GM23338 (cell line): Measurements from ENCODE around the gene C1orf56. TPM values are rescaled to one million over a fixed set of nuclear protein-coding genes. Genes with fewer than 3 reads are reported as not detected.

Source experiments
- ATAC-seq: fragments of 200-7000 bp; cut with Tn5 transposase; 3 replicates; pipeline ENCODE4 v1.9.1; 2020
- DNase-seq: peaks from one replicate; pipeline ENCODE4 v3.0.0-alpha.2; 2015; ENCODE audit warnings: low spot score
- H2AFZ ChIP-seq: fragments of 200-600 bp; sonication (generic); 2 replicates; pipeline ENCODE4 v1.8.0; 2016; ENCODE audit warnings: antibody characterized with exemption, mild to moderate bottlenecking, moderate library complexity
- H3F3A ChIP-seq: fragments of 200-600 bp; sonication (generic); replicated peaks from 2 replicates; pipeline ENCODE4 v1.8.0; 2017; ENCODE audit warnings: antibody characterized with exemption, mixed run types, low read depth
- H3K27ac ChIP-seq: fragments of 200-600 bp; sonication (generic); 2 replicates; pipeline ENCODE4 v1.6.1; 2016; ENCODE audit warnings: low read depth
- H3K27me3 ChIP-seq: fragments of 200-600 bp; sonication (generic); 2 replicates; pipeline ENCODE4 v1.8.0; 2016; ENCODE audit warnings: mild to moderate bottlenecking, mixed run types, moderate library complexity; ENCODE audit not compliant: insufficient read depth
- H3K36me3 ChIP-seq: fragments of 200-600 bp; sonication (generic); 2 replicates; pipeline ENCODE4 v1.8.0; 2016; ENCODE audit warnings: mild to moderate bottlenecking; ENCODE audit not compliant: insufficient read depth
- H3K4me1 ChIP-seq: fragments of 200-600 bp; sonication (generic); 2 replicates; pipeline ENCODE4 v1.8.0; 2016; ENCODE audit warnings: mild to moderate bottlenecking, moderate library complexity; ENCODE audit not compliant: insufficient read depth
- H3K4me2 ChIP-seq: fragments of 200-600 bp; sonication (generic); 2 replicates; pipeline ENCODE4 v1.7.1; 2017; ENCODE audit warnings: mixed run types
- H3K4me3 ChIP-seq: fragments of 200-600 bp; sonication (generic); 2 replicates; pipeline ENCODE4 v1.6.1; 2016; ENCODE audit warnings: mixed run types
- H3K79me2 ChIP-seq: fragments of 200-600 bp; sonication (generic); replicated peaks from 2 replicates; pipeline ENCODE4 v1.8.0; 2017; ENCODE audit warnings: mild to moderate bottlenecking; ENCODE audit not compliant: insufficient read depth
- H3K9me2 ChIP-seq: fragments of 200-600 bp; sonication (generic); 2 replicates; pipeline ENCODE4 v1.8.0; 2017; ENCODE audit not compliant: insufficient read depth
- H4K20me1 ChIP-seq: fragments of 200-600 bp; sonication (generic); replicated peaks from 2 replicates; pipeline ENCODE4 v1.8.0; 2017; ENCODE audit warnings: mild to moderate bottlenecking; ENCODE audit not compliant: insufficient read depth
- H3K27ac Mint-ChIP-seq: 2 replicates; pipeline ENCODE4 v1.8.0; 2020; ENCODE audit warnings: inconsistent platforms, mild to moderate bottlenecking, moderate library complexity, mixed read lengths
- H3K27me3 Mint-ChIP-seq: 3 replicates; pipeline ENCODE4 v1.8.0; 2022; ENCODE audit warnings: low read depth, mild to moderate bottlenecking, moderate library complexity, mixed read lengths, inconsistent platforms; ENCODE audit not compliant: insufficient read depth, poor library complexity
- H3K36me3 Mint-ChIP-seq: 3 replicates; pipeline ENCODE4 v1.8.0; 2021; ENCODE audit warnings: low read depth, mild to moderate bottlenecking, inconsistent platforms, moderate library complexity, mixed read lengths
- H3K4me1 Mint-ChIP-seq: 3 replicates; pipeline ENCODE4 v1.8.0; 2020; ENCODE audit warnings: mild to moderate bottlenecking, inconsistent platforms, mixed read lengths
- H3K4me3 Mint-ChIP-seq: 3 replicates; pipeline ENCODE4 v1.8.0; 2021; ENCODE audit warnings: moderate library complexity, mild to moderate bottlenecking, inconsistent platforms, mixed read lengths
- H3K9me3 Mint-ChIP-seq: 3 replicates; pipeline ENCODE4 v1.8.0; 2020; ENCODE audit warnings: moderate library complexity, mild to moderate bottlenecking, inconsistent platforms, mixed read lengths
- CREB1 ChIP-seq: fragments of 250-450 bp; sonication (Bioruptor Pico); IDR thresholded peaks from 2 replicates; pipeline ENCODE4 v1.5.0; 2020; ENCODE audit warnings: low read depth, mild to moderate bottlenecking, moderate library complexity
- EZH2phosphoT487 ChIP-seq: fragments of 200-600 bp; sonication (generic); IDR thresholded peaks from one replicate; pipeline ENCODE4 v1.8.1; 2018; ENCODE audit warnings: antibody characterized with exemption; ENCODE audit not compliant: unreplicated experiment
- JUNB ChIP-seq: IDR thresholded peaks from one replicate; pipeline ENCODE4 v1.6.1; 2016; ENCODE audit warnings: antibody characterized with exemption; ENCODE audit not compliant: unreplicated experiment
- NANOG ChIP-seq: IDR thresholded peaks from 2 replicates; pipeline ENCODE4 v1.6.1; 2016; ENCODE audit warnings: antibody characterized with exemption, borderline replicate concordance
- POLR2AphosphoS5 ChIP-seq: IDR thresholded peaks from 2 replicates; pipeline ENCODE4 v1.6.1; 2016; ENCODE audit warnings: antibody characterized with exemption, low read depth
- STAT1 ChIP-seq: IDR thresholded peaks from one replicate; pipeline ENCODE4 v1.6.1; 2016; ENCODE audit warnings: antibody characterized with exemption; ENCODE audit not compliant: unreplicated experiment
- ZNF114 ChIP-seq: fragments of 250-450 bp; sonication (Bioruptor Pico); IDR thresholded peaks from 2 replicates; pipeline ENCODE4 v1.5.0; 2020; ENCODE audit warnings: mild to moderate bottlenecking, moderate library complexity
- polyA plus RNA-seq: library from polyadenylated mRNA; unstranded; fragments of >200 nt; fragmentation: Nextera tagmentation; extraction: Ambion mirVana; gene quantifications from 2 replicates; pipeline ENCODE4 v1.2.1, GENCODE V29; 2016
- total RNA-seq: library from RNA; depleted of rRNA; stranded (reverse); fragments of >200 nt; shearing (Covaris generic); gene quantifications from 2 replicates; pipeline ENCODE4 v1.2.3, GENCODE V29; 2014
- TF ChIP-seq, protein P1 (sequence below), 2 experiments: fragments of 200-600 bp in 1 of 2; sonication (generic) in 1 of 2; conservative IDR thresholded peaks; 2 replicates each; pipeline versions ENCODE4 v1.5.1 to v1.6.1; 2016 to 2017; ENCODE audit warnings: antibody characterized with exemption in 2 of 2, low read depth in 2 of 2, mild to moderate bottlenecking in 2 of 2, moderate library complexity in 1 of 2
- TF ChIP-seq, protein P2 (sequence below): IDR thresholded peaks from one replicate; pipeline ENCODE4 v1.6.1; 2018; ENCODE audit warnings: antibody characterized with exemption; ENCODE audit not compliant: unreplicated experiment

C1orf56 gene
- total and polyA plus RNA-seq, 2 experiments from 2014 or later, result 3.9 to 27.8 TPM

DNA sequence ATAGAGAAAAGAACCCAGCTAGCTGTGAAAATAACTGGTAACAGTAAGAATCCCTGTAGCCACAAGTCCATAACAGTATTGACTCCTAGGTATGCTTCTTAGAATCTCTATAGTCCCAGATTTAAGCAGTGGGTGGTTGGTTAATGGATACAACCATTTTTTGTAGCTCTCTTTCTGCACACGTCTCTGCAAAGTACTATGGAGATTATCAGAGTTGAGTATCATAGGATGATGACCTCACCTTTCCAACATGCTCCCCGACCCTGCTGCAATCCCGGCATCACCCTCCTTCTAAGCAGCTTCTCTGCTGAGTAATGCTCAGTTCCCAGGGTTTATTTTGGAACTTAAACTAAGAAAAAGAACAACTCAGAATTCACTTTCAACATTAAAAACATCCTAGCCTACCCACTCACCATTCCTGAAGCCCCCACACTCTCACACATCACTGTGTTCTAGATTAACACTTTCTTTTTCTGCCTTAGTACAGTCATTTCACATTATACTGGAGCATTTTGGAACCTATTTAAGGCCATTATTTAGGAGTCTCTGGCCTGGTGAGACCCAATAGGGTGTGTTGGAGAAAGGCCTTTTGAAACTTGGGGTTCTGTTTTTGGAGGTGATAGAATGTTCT lies 15.3 kb downstream of the C1orf56 start:
- peaks cover 31% of the 10 kb centered on the region for H3K4me1 Mint-ChIP-seq
- no peak overlapping the region for H3K4me2 ChIP-seq
- no peaks in the 10 kb centered on the region for H3K9me2 ChIP-seq
- peaks cover 11% of the 10 kb centered on the region; the same call in 1 of the 2 replicates for H3F3A ChIP-seq
- H3K4me3 ChIP-seq, result no peak overlapping the region
- H3K27me3 Mint-ChIP-seq, result peaks cover 15% of the 10 kb centered on the region
- H3K36me3 ChIP-seq, result no peaks in the 10 kb centered on the region
- no peak overlapping the region for H2AFZ ChIP-seq
- H3K4me1 ChIP-seq, result peaks cover 21% of the 10 kb centered on the region
- H3K79me2 ChIP-seq, result peaks cover 78% of the 10 kb centered on the region
- H3K27ac Mint-ChIP-seq, result peak overlapping the region; percentile 55
- peaks cover 3% of the 10 kb centered on the region; the same call in 1 of the 2 replicates for H4K20me1 ChIP-seq
- peaks cover 30% of the 10 kb centered on the region for H3K36me3 Mint-ChIP-seq
- no peak overlapping the region; the same call in 1 of the 2 replicates for H3K27ac ChIP-seq
- DNase-seq (no peak), ATAC-seq (no peak)
- H3K9me3 Mint-ChIP-seq, result no peaks in the 10 kb centered on the region
- H3K27me3 ChIP-seq, result no peaks in the 10 kb centered on the region
- H3K4me3 Mint-ChIP-seq, result peak overlapping the region; percentile 90; the same call in 1 of the 3 replicates
- no peak for TF ChIP-seq CREB1 (CRISPR knock-in tag)
- TF ChIP-seq NANOG, result no peak
- TF ChIP-seq EZH2phosphoT487, result no peak
- TF ChIP-seq POLR2AphosphoS5, result no peak
- no peak for TF ChIP-seq JUNB

DNA sequence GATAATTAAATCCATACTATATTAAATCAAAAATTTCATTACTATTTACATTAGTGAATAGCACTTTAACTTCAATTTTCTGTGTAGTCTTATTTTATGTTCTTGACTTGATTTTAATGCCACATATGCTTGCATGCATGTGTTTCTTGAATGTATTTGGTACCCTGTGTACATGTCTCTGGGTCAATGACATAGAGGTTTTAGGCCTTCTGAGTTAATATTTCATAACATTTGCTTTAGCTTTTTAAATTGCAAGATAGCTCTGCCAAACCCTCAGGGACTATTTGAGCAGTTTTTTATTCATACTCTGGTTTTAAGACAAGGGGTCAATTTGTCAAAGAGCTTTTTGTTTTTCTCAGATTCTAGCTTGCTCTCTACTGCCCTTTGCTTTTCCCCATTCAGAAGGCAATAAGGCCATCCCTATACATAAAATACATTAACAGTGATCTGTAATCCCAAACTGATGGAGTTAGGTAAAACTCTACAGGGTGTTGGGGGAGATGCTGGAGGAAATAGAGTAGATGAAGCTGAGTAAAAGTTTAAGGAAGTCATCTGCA lies 17.6 kb downstream of the C1orf56 start:
- no peak for DNase-seq
- H3K36me3 ChIP-seq, result no peaks in the 10 kb centered on the region
- H3K27me3 ChIP-seq, result no peaks in the 10 kb centered on the region
- H3K79me2 ChIP-seq, result peaks cover 57% of the 10 kb centered on the region
- H3K27ac Mint-ChIP-seq, result no peak overlapping the region; the same call in 1 of the 2 replicates
- no peak overlapping the region for H2AFZ ChIP-seq
- H3F3A ChIP-seq, result peaks cover 29% of the 10 kb centered on the region
- H3K4me1 ChIP-seq, result peaks cover 15% of the 10 kb centered on the region
- H3K36me3 Mint-ChIP-seq, result peaks cover 34% of the 10 kb centered on the region
- H3K9me2 ChIP-seq, result no peaks in the 10 kb centered on the region
- no peaks in the 10 kb centered on the region for H3K9me3 Mint-ChIP-seq
- no peak overlapping the region for H3K27ac ChIP-seq
- no peak overlapping the region for H3K4me3 Mint-ChIP-seq
- no peak overlapping the region for H3K4me3 ChIP-seq
- no peak overlapping the region for H3K4me2 ChIP-seq
- H4K20me1 ChIP-seq, result no peaks in the 10 kb centered on the region
- H3K27me3 Mint-ChIP-seq, result peaks cover 7% of the 10 kb centered on the region
- no peak for ATAC-seq
- peaks cover 26% of the 10 kb centered on the region for H3K4me1 Mint-ChIP-seq
- TF ChIP-seq NANOG (no peak), CREB1 (CRISPR knock-in tag) (no peak), ZNF114 (no peak), STAT1 (no peak), POLR2AphosphoS5 (no peak), EZH2phosphoT487 (no peak)
- TF ChIP-seq, protein P1, sequence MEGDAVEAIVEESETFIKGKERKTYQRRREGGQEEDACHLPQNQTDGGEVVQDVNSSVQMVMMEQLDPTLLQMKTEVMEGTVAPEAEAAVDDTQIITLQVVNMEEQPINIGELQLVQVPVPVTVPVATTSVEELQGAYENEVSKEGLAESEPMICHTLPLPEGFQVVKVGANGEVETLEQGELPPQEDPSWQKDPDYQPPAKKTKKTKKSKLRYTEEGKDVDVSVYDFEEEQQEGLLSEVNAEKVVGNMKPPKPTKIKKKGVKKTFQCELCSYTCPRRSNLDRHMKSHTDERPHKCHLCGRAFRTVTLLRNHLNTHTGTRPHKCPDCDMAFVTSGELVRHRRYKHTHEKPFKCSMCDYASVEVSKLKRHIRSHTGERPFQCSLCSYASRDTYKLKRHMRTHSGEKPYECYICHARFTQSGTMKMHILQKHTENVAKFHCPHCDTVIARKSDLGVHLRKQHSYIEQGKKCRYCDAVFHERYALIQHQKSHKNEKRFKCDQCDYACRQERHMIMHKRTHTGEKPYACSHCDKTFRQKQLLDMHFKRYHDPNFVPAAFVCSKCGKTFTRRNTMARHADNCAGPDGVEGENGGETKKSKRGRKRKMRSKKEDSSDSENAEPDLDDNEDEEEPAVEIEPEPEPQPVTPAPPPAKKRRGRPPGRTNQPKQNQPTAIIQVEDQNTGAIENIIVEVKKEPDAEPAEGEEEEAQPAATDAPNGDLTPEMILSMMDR (conservative IDR thresholded peaks at IDR 0.05; ENCODE audit: low read depth in 2 of 2), result no peak
- TF ChIP-seq, protein P2, sequence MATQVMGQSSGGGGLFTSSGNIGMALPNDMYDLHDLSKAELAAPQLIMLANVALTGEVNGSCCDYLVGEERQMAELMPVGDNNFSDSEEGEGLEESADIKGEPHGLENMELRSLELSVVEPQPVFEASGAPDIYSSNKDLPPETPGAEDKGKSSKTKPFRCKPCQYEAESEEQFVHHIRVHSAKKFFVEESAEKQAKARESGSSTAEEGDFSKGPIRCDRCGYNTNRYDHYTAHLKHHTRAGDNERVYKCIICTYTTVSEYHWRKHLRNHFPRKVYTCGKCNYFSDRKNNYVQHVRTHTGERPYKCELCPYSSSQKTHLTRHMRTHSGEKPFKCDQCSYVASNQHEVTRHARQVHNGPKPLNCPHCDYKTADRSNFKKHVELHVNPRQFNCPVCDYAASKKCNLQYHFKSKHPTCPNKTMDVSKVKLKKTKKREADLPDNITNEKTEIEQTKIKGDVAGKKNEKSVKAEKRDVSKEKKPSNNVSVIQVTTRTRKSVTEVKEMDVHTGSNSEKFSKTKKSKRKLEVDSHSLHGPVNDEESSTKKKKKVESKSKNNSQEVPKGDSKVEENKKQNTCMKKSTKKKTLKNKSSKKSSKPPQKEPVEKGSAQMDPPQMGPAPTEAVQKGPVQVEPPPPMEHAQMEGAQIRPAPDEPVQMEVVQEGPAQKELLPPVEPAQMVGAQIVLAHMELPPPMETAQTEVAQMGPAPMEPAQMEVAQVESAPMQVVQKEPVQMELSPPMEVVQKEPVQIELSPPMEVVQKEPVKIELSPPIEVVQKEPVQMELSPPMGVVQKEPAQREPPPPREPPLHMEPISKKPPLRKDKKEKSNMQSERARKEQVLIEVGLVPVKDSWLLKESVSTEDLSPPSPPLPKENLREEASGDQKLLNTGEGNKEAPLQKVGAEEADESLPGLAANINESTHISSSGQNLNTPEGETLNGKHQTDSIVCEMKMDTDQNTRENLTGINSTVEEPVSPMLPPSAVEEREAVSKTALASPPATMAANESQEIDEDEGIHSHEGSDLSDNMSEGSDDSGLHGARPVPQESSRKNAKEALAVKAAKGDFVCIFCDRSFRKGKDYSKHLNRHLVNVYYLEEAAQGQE, result no peak
